Glutamatergic neuron (in vitro differentiated cells): ENCODE results near the gene TBC1D10B. TPM values are rescaled to one million over a fixed set of nuclear protein-coding genes. Genes with fewer than 3 reads are reported as not detected.

Experiments
- DNase-seq: peaks from one replicate; pipeline ENCODE4 v3.0.0; 2022
- H3K27ac Mint-ChIP-seq: one replicate; pipeline ENCODE4 v1.8.0; 2020; ENCODE audit warnings: mild to moderate bottlenecking, mixed read lengths, inconsistent platforms; ENCODE audit not compliant: unreplicated experiment
- H3K27me3 Mint-ChIP-seq: one replicate; pipeline ENCODE4 v1.8.0; 2020; ENCODE audit warnings: mild to moderate bottlenecking, moderate library complexity, mixed read lengths, inconsistent platforms; ENCODE audit not compliant: unreplicated experiment
- H3K36me3 Mint-ChIP-seq: one replicate; pipeline ENCODE4 v1.8.0; 2020; ENCODE audit warnings: mild to moderate bottlenecking, mixed read lengths, inconsistent platforms; ENCODE audit not compliant: unreplicated experiment
- H3K4me1 Mint-ChIP-seq: one replicate; pipeline ENCODE4 v1.8.0; 2020; ENCODE audit warnings: mild to moderate bottlenecking, low read depth, mixed read lengths, inconsistent platforms; ENCODE audit not compliant: unreplicated experiment
- H3K4me3 Mint-ChIP-seq: one replicate; pipeline ENCODE4 v1.8.0; 2020; ENCODE audit warnings: mild to moderate bottlenecking, mixed read lengths, inconsistent platforms; ENCODE audit not compliant: unreplicated experiment
- H3K9me3 Mint-ChIP-seq: one replicate; pipeline ENCODE4 v1.8.0; 2020; ENCODE audit warnings: mild to moderate bottlenecking, moderate library complexity, mixed read lengths, inconsistent platforms; ENCODE audit not compliant: unreplicated experiment
- total RNA-seq: library from RNA; stranded (reverse); fragmentation: NEBNext Ultra II Directional; extraction: Animal tissue kit (Norgen Biotek cat#: 25700); gene quantifications from one replicate; pipeline ENCODE4 v1.2.1, GENCODE V29; 2021; ENCODE audit not compliant: unreplicated experiment
- TF ChIP-seq, protein P1 (sequence below): fragments of 200-600 bp; sonication (generic); IDR thresholded peaks from one replicate; pipeline ENCODE4 v1.5.0; 2021; ENCODE audit not compliant: partially characterized antibody, unreplicated experiment

Gene TBC1D10B
- total RNA-seq, 1 donor from 2014 or later = 85.2 TPM

DNA sequence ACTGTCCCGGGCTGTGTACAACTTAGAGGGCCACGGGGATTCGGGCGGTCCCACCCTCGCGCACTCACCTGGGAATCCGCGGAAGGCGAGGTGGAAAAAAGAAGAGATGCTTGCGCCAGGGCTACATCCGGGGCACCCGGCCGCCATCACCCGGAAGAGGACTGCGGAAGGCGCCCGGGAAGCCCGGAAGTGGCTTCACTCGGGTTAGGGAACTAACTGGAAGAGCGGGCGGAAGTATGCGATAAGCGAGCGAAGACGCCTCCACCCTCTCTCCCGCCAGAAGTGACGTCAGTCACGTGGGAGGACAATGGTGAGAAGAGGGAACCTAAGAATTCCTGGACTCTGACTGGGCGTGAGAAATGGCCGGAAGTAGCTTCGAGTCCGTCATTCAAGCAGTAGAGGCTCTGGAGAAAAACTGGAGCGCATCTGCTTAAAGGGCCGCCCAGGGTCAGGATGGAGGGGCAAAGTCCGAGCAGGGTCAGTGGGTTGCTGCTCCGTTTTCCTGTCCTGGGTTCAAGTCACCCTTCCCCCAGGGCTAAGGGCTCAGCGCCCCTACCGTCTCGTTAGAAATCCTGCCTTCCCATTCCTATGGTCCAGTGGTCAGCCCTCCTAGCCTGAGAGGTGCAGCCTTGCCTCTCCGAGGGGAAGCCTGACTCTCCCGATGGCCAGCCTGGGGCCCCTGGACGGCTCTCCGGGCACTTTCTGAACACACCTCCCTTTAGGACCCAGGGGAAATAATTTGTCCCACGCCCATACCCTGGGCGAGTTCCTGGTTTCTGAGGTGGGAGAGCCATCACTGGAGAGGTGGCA lies 14.9 kb downstream of the TBC1D10B start, which contains the start of gene CD2BP2:
Gene CD2BP2 (minus strand): TSS at position 165 of the 810 bp plus-strand sequence. CDS start 627 bp downstream, outside the sequence.
- no peaks in the 10 kb centered on the region for H3K36me3 Mint-ChIP-seq
- peak within 1 kb of the TSS; percentile 94 for H3K27ac Mint-ChIP-seq
- peak; percentile 90 for DNase-seq
- peaks cover 15% of the 10 kb centered on the region for H3K27me3 Mint-ChIP-seq
- peaks cover 15% of the 10 kb centered on the region for H3K9me3 Mint-ChIP-seq
- H3K4me3 Mint-ChIP-seq = peak within 1 kb of the TSS; percentile 97
- TF ChIP-seq, protein P1, sequence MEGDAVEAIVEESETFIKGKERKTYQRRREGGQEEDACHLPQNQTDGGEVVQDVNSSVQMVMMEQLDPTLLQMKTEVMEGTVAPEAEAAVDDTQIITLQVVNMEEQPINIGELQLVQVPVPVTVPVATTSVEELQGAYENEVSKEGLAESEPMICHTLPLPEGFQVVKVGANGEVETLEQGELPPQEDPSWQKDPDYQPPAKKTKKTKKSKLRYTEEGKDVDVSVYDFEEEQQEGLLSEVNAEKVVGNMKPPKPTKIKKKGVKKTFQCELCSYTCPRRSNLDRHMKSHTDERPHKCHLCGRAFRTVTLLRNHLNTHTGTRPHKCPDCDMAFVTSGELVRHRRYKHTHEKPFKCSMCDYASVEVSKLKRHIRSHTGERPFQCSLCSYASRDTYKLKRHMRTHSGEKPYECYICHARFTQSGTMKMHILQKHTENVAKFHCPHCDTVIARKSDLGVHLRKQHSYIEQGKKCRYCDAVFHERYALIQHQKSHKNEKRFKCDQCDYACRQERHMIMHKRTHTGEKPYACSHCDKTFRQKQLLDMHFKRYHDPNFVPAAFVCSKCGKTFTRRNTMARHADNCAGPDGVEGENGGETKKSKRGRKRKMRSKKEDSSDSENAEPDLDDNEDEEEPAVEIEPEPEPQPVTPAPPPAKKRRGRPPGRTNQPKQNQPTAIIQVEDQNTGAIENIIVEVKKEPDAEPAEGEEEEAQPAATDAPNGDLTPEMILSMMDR = no peak
- H3K4me1 Mint-ChIP-seq = peaks cover 15% of the 10 kb centered on the region

DNA sequence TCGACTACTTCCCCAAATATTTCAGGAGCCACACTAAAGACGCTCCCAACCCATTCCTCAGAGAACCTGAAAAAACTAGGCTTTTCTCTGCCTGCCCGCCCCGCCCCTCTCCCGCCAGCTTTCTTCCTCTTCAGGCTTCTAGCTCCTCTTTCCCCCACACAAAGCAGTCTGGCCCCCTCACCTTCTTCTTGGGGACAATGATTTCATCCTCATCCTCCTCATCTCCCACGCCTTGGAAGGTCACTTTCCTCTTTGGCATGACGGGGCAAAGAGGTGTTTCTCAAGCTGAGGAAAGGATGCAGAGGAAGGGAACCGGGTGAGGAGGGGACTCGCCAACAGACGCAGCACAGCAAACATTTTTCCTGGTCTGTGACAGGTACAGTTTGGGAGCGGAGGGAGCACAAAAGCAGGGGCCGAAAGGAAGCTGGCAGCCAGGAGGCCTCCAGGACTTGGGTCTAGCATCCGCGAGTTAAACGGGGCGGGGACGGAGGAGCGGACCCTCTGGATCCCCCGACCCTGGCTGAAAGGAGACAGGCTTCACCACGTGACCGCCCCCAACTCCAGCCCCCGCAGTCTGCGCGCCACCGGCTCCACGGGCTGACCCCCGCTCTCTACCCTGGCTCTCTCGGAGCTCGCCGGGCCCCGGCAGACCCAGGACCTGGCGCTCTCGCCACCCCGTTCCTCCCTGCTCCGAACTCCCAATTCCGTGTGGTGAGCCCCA lies 15.7 kb downstream of the TBC1D10B start:
- Mint-ChIP-seq H3K4me1 (peaks cover 15% of the 10 kb centered on the region), H3K9me3 (peaks cover 14% of the 10 kb centered on the region), H3K36me3 (no peaks in the 10 kb centered on the region), H3K27ac (peak overlapping the region; percentile 94), H3K4me3 (peak overlapping the region; percentile 97), H3K27me3 (peaks cover 12% of the 10 kb centered on the region)
- peak; percentile 66 for DNase-seq
- TF ChIP-seq, protein P1 = no peak

DNA sequence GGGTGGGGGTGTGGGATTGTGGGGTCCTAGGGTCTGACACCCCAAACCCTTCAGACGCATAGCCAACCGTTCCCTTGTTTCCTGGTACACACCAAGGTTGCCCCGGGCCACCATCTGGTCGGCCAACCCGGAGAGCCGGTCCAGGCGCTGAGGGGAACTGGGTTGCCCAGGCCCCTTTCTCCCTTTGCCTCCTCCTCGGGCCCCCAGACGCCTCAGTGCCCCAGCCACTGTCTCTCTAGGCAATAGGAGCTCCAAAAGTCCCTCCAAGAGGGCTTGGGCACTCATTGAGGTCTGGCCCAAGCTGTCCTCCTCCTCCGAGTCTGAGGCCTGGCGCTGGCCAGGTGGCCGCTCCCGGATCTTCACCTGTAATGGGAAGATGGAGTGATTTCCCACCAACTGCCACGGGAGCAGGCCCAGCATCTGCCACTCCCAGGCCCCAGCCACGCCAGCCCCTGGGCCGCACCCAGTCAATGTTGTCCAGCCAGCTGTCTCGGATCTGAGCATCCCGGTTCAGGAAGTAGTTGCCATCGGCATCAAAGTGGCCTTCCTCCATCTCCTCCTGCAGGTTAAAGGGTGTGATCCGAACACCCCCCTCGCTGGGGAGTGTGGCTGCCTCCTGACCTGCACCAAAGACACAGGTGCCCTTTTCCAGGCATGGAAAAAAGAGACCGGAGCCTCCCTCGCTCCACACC lies 16.7 kb downstream of the TBC1D10B start:
- Mint-ChIP-seq H3K9me3 (peaks cover 14% of the 10 kb centered on the region), H3K36me3 (no peaks in the 10 kb centered on the region), H3K4me1 (peaks cover 15% of the 10 kb centered on the region), H3K4me3 (peak overlapping the region; percentile 97), H3K27ac (peak overlapping the region; percentile 17), H3K27me3 (peaks cover 12% of the 10 kb centered on the region)
- TF ChIP-seq, protein P1 = no peak
- DNase-seq = no peak

DNA sequence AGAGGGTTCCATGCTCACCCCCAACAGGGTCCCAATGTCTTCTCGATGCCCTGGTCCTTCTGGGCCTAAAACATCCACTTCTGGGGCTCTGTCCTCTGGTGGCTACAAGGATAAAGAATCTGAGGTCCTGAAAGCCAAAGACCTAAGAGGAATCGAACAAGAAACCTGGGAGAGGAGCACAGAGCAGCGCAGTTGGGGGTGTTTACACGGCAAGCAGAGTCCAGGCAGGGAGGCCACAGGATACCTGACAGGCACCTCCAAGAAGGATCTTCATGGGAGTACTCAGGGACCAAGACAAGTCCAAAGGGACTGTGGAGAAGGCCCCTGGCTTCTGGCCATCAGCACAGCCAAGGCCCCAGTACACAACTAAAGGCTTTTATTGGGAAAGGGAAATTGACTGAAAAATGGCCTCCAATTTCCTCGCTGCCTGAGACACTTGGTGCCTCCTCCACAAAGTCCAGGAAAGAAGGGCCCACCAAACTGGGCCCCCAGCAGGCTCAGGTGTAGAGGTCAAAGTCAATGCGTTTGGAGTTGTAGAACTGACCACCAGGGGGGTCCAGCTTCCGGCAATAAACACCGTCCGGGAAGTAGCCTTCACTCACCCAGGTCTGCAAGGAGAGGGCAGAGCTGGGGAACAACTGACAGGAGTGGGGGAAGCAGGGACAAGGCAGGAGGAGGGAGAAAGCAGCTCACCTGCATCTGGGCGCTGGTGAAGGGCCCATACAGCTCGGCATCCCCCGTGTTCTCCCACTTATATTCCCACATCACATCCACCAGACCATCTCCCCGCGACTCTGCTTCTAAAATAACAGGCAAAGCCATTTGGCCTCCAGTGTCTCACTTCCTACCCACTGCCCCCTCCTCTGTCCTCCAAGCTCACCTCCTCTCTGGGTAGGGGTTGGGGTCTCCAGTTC lies 17.5 kb downstream of the TBC1D10B start:
- Mint-ChIP-seq H3K36me3 (no peaks in the 10 kb centered on the region), H3K27me3 (peaks cover 11% of the 10 kb centered on the region), H3K4me3 (no peak overlapping the region), H3K4me1 (peaks cover 15% of the 10 kb centered on the region), H3K27ac (no peak overlapping the region), H3K9me3 (peaks cover 14% of the 10 kb centered on the region)
- TF ChIP-seq, protein P1 = peak; percentile 54
- DNase-seq = no peak
